ENCODE data around the gene USP32. TPM values are rescaled to one million over a fixed set of nuclear protein-coding genes. Genes with fewer than 3 reads are reported as not detected.

Gene USP32
- polyA plus RNA-seq, 4 donors: 31.8 to 44.2 (median 42.3) TPM

DNA sequence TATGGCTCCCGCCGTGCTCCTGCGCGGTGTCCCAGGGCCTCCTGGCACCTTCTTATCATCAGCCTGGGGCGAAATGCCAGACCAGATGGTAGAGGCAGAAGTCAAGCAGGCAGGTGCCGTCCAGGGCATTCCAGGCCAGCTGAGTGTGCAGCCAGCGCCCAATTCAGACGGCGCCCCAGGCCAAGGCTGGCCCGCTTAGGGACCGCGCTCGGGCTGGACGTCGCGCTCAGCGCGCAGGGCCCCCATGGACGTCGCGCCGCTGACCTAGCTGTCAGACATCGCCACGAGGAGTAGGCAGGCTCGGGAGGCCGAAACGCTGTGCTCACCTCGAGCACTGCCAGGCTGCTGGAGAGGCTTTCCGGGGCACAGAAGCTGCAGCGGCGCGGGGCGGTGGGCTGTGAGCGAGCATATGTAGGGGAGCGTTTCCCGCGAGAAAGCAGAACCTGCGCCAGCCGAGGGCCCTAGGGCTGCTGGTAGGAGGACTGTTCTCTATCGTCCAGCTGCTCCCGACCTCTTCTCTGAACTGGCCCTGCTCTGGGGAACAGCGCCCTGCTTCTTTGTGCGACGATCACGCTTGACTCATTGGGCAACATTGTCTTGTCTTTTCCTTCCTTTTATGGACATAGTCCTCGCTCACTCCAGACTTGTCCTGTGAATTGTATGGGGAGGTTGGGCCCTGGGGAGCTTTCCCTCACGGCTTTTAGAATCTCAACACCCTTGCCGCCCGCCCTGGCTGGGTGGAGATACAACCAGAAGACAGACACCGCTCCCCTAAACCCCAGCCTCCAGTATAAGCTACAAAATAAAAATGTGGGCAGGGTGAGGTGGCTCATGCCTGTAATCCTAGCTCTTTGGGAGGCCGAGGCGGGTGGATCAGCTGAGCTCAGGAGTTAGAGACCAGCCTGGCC is 250.6 kb downstream of the USP32 start:
- DNase-seq (ENCODE audit: low read depth in 4 of 4, low spot score in 3 of 4): no peak

DNA sequence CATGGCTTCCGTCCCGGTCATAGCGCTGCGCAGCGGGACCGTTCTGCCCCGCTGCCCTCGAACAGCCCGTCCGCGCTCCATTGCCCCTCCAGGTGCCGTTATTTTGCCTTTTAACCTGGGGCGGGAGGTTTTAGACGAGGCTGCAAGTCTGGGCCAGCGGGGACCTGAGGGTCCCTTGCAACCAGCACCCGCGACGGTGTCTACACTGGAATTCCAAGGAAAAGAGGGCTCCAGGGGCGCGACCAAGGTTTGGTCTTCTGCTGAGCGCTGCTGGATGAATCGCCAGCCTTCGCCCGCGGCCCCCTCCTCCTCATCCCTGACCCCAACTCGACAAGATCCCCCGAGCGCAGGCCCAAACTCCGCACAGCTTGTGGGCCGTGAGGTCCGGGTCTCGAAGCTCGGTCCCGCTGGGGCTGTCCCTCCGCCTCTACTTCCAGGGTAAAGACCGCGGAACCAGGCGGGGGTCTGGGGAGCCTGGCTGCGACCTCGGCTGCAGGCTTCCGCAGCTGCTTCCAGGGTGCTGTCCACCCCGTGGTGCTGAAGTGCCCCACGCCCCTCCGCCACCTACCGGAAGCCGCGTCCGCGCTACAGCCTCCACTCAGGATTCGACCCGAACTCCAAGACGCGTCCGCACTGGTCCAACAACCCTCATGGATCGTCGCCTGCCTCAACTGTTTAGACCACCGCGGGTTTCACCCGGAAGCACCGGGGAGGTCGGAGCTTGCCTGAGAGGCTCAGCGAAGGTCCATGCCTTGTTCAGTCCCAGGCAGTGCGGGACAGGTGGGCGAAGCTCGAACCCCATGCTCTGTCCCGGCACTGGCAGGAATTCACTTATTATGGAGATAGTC is 252.3 kb downstream of the USP32 start:
- DNase-seq (ENCODE audit: low read depth in 4 of 4, low spot score in 3 of 4): peak in 1 of 4 donors; percentile 44

DNA sequence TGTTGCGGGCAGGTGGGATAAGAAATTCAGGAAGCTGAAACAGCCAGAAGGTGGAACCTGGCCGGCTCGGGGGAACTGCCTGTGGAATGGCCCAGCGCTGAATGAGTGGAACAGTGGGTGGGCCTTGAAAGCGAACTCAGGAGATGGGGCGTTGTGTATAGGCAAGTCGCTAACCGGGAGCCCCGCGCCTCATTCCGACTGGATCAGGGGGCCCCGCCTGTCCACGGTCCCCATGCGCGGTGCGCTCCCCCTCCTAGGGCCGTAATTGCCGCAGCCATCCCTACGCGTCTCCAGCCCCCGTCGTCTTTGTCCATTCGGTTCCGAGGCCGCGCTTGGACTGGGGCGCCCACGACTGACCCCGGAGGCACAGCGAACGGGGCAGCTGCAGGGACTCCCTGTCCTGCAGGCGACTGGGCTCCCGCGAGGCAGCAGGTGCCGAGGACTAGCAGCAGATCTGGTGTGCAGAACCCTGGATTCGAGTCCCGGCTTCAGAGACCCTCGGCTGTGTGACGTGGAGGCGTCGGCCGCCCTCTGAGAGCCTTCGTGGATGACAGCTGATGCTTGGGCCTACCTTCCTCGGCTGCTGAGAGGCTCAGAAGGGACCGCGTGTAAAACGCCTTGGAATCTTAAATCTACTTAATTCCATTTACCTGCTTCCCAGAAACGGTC is 253.0 kb downstream of the USP32 start:
- DNase-seq (ENCODE audit: low read depth in 4 of 4, low spot score in 3 of 4): no peak

DNA sequence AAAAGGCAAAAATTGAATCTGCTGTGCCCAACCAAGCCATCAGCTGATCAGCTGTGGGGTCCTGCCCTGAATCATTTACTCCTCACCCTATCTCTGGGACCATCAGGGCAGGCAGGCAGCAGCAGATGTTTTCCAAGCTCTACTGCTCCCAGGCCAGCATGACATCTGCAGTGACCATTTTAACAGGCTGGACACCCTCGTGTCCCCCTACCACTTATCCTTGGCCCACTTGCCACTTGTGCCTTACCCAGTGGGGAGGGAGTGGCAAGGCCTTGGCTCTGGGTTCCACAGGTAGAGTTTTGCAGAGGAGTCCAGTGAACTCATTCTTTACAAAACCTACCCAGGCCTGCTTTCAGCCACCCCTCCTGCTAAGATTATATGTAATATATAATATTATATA is 254.2 kb downstream of the USP32 start:
- DNase-seq (ENCODE audit: low read depth in 4 of 4, low spot score in 3 of 4): no peak

DNA sequence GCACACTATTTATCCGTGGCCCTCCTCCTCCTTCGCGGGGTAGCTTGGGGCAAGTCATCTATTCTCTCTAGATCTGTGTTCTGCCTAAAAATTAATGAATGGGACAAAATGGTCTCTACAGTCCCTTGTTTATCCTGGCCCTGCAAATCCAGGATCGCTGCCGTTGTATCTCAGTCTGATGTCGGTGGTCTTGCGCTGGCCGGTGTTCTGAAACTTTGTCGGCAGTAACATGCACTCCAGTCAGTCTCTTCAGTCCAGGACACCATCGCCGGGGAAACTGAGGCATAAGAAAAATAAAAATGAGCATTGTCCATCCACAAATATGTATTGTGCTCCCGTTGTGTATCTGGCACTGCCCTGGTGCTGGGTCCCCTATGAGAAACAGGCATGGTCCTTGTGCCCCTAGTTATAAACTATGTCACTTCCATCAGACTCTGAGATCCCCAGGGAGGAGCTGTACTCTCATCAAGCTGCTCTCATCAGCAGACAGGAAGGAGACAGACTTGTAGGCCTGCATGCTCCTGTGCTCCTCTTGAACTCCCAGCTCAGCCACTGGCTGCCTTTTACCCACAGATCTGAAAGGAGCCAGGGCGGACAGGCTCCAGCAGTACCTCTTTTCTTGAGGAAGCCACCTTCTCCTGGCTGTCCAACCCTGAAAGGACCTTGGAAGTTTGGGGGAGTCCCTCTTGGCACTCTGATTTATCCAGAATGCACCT is 255.8 kb downstream of the USP32 start:
- DNase-seq (ENCODE audit: low read depth in 4 of 4, low spot score in 3 of 4): no peak

DNA sequence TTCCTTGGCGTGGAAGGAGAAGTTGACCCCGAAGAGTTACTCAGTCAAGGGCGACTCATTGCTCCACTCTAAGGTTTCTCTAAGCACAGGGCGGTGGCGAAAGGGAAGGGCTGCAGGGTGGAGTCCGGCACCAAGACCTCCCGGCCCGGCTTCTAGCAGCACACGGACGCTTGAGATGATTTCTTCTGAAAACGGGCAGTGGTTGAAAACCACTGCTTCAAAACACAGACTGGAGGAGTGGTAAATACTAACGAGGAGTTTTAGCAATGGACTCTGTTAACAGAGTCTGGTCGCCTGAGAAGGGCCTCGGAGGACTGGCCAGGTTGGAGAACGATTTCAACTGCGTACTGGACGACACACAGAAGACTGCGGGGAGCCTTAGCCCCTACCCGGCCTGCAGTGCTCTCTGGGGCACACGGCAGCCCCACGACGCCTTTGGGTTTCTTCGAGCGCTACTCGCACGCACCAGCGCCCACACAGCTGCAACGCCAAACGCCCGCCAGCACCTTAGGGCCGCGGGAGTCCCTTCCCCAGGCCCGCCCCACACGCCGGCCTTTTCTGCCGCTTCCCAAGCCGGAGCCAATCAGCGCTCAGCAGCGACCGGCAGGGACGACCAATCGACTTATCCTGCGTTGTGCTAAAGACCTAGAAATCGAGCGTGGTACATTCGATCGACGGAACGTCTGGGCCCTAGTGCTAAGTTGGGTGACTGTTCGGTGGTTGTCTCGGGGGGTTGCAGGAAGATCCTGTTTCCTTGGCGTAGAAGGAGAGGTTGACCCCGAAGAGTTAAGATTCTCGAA is 256.6 kb downstream of the USP32 start:
- DNase-seq (ENCODE audit: low read depth in 4 of 4, low spot score in 3 of 4): peak in 2 of 4 donors; percentile 60 to 82

DNA sequence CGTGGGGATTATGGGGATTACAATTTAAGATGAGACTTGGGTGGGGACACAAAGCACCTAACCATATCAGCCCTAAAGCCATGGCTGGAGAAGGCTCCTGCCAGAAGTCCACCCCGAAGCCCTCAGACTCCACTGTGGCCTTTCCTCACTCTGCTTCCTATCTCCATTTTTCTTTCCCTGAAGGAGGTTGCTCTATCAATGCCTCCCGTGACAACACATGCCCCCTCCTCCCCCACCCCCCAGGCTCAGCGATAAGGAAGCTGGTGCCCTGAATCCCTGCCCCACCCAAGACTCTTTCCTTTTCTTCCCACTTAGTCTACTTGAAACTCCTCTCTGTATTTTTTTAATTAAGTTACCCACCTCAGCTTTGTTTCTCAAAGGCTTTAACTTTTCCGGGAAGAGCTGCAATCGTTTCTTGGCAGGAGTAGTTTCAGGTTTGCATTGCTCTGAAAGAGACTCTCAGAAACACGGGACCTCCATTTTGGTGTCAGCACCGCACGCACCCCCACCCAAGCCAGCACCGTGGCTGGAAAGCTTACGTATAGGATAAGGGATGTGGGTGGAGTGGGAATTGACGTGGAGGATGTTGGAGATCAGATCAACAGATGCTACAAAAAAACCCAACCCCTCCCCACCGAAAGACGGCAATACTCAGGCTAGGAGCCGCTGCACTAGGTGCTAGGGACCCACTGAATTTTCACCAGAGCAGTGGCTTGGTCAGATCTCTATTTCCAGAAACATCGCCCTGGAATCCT is 257.4 kb downstream of the USP32 start:
- no peak for DNase-seq (ENCODE audit: low read depth in 4 of 4, low spot score in 3 of 4)

DNA sequence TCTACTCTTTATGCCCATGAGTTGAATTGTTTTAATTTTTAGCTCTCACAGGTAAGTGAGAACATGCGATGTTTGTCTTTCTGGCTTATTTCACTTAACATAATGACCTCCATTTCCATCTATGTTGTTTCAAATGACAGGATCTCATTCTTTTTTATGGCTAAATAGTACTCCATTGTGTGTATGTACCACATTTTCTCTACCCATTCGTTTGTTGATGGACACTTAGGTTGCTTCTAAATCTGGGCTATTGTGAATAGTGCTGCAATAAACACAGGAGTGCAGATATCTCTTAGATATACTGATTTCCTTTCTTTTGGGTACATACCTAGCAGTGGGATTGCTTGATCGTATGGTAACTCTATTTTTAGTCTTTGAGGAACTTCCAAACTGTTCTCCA is 261.5 kb downstream of the USP32 start:
- DNase-seq (ENCODE audit: low read depth in 4 of 4, low spot score in 3 of 4): no peak

DNA sequence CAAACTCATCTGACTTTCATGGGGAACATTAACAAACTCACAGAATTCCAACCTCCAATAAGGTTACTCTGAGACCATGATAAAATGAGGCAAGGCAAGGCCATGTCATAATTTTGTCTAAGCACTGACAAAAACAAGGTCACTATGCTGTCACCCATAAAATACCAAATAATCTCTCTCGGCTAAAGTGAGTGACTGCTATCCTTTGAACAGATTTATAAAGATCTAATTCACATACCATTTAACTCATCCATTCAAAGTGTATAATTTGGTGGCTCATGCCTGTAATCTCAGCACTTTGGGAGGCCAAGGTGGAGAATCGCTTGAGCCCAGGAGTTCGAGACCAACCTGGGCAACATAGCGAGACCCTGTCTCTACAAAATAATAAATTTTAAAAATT is 262.8 kb downstream of the USP32 start:
- DNase-seq (ENCODE audit: low read depth in 4 of 4, low spot score in 3 of 4): no peak

Other genes with a start within 250 kb of the USP32 start
- gene CA4, start 242.2 kb downstream of the USP32 start, polyA plus RNA-seq (ENCODE audit: insufficient read length in 4 of 4): 10 to 100 TPM in 3 of 4 donors, 1 to 10 TPM in 1; 3.7 to 58.5 (median 35.9) TPM
- under 1 TPM in 1 of 4 donors, not detected in 3; 0.26 TPM for gene CHCT1, start 30.4 kb upstream of the USP32 start, polyA plus RNA-seq (ENCODE audit: insufficient read length in 4 of 4)
- 10 to 100 TPM; 49.4 to 57.5 (median 56.1) TPM for gene APPBP2, start 134.1 kb upstream of the USP32 start, polyA plus RNA-seq (ENCODE audit: insufficient read length in 4 of 4)
- gene PPM1D, start 208.1 kb upstream of the USP32 start, polyA plus RNA-seq (ENCODE audit: insufficient read length in 4 of 4): 10 to 100 TPM; 19.3 to 26.1 (median 20.7) TPM